CD14-positive monocyte (primary cell): ENCODE data around the gene EIPR1. TPM values are rescaled to one million over a fixed set of nuclear protein-coding genes. Genes with fewer than 3 reads are reported as not detected.
A peak's percentile ranks its signal among the peaks of the same experiment; 100 is the strongest.

ENCODE experiments used
- DNase-seq, 3 donors: peaks; one replicate each; pipeline ENCODE4 v3.0.0-alpha.2; 2011 to 2022
- H2AFZ ChIP-seq: 2 replicates; pipeline ENCODE4 v1.6.0; 2012; ENCODE audit warnings: mild to moderate bottlenecking, low read depth, low read length, inconsistent platforms; ENCODE audit not compliant: insufficient read depth, poor library complexity, severe bottlenecking
- H3K27ac ChIP-seq, 2 donors: 1 replicate in 1 of 2; 2 replicates in 1 of 2; pipeline ENCODE4 v1.5.1; 2012 to 2013; ENCODE audit warnings: low read length in 2 of 2, control low read depth in 1 of 2, inconsistent platforms in 1 of 2, low read depth in 1 of 2, mild to moderate bottlenecking in 1 of 2
- H3K27me3 ChIP-seq, 2 donors: one replicate each; pipeline versions ENCODE4 v1.6.0 to v1.6.1; 2011 to 2013; ENCODE audit warnings: low read length in 2 of 2; ENCODE audit not compliant: control insufficient read depth in 2 of 2, insufficient read depth in 2 of 2
- H3K36me3 ChIP-seq, 2 donors: replicated peaks in 1 of 2; 1 replicate in 1 of 2; 2 replicates in 1 of 2; pipeline versions ENCODE4 v1.5.1 to v1.6.1; 2012 to 2013; ENCODE audit warnings: low read length in 2 of 2, control low read depth in 1 of 2, inconsistent platforms in 1 of 2, mild to moderate bottlenecking in 1 of 2; ENCODE audit not compliant: insufficient read depth in 2 of 2, control insufficient read depth in 1 of 2
- H3K4me1 ChIP-seq, 2 donors: 1 replicate in 1 of 2; 2 replicates in 1 of 2; pipeline versions ENCODE4 v1.5.1 to v1.6.1; 2012 to 2013; ENCODE audit warnings: low read length in 2 of 2, control low read depth in 1 of 2, inconsistent platforms in 1 of 2, mild to moderate bottlenecking in 1 of 2, moderate library complexity in 1 of 2; ENCODE audit not compliant: insufficient read depth in 2 of 2, control insufficient read depth in 1 of 2
- H3K4me2 ChIP-seq: replicated peaks from 2 replicates; pipeline ENCODE3; 2012; ENCODE audit warnings: low read length, moderate library complexity, mild to moderate bottlenecking; ENCODE audit not compliant: poor library complexity, severe bottlenecking; ENCODE audit errors: extremely low read depth
- H3K4me3 ChIP-seq, 3 experiments: fragments of 200-600 bp in 1 of 3; sonication (generic) in 1 of 3; replicated peaks in 1 of 3; 1 replicate in 2 of 3; 2 replicates in 1 of 3; pipeline ENCODE4 v1.5.1; 2011 to 2013; ENCODE audit warnings: low read length in 3 of 3, mild to moderate bottlenecking in 3 of 3, control low read depth in 2 of 3, low read depth in 2 of 3, inconsistent platforms in 1 of 3, moderate library complexity in 1 of 3
- H3K79me2 ChIP-seq: 2 replicates; pipeline ENCODE4 v1.6.0; 2012; ENCODE audit warnings: mild to moderate bottlenecking, control low read depth, inconsistent platforms, low read length, moderate library complexity; ENCODE audit not compliant: insufficient read depth
- H3K9ac ChIP-seq: 2 replicates; pipeline ENCODE4 v1.6.0; 2017; ENCODE audit warnings: low read length, mild to moderate bottlenecking; ENCODE audit not compliant: insufficient read depth, poor library complexity, severe bottlenecking
- H3K9me3 ChIP-seq, 2 donors: replicated peaks in 1 of 2; 1 replicate in 1 of 2; 2 replicates in 1 of 2; pipeline versions ENCODE4 v1.5.1 to v1.6.1; 2012 to 2013; ENCODE audit warnings: low read length in 2 of 2, control low read depth in 1 of 2; ENCODE audit not compliant: control insufficient read depth in 1 of 2, insufficient read depth in 1 of 2
- H4K20me1 ChIP-seq: 2 replicates; pipeline ENCODE4 v1.6.0; 2012; ENCODE audit warnings: mild to moderate bottlenecking, low read length, control low read depth, moderate library complexity; ENCODE audit not compliant: insufficient read depth
- H3K27ac Mint-ChIP-seq, 7 donors: one replicate each; pipeline ENCODE4 v1.8.0; 2020; ENCODE audit warnings: mild to moderate bottlenecking in 7 of 7, mixed read lengths in 7 of 7, moderate library complexity in 6 of 7, inconsistent platforms in 2 of 7
- H3K27me3 Mint-ChIP-seq, 3 donors: one replicate each; pipeline ENCODE4 v1.8.0; 2021 to 2022; ENCODE audit warnings: low read depth in 3 of 3, mild to moderate bottlenecking in 3 of 3, mixed read lengths in 3 of 3, moderate library complexity in 3 of 3, inconsistent platforms in 1 of 3
- H3K36me3 Mint-ChIP-seq, 2 donors: one replicate each; pipeline ENCODE4 v1.8.0; 2020; ENCODE audit warnings: mixed read lengths in 2 of 2, inconsistent platforms in 1 of 2, mild to moderate bottlenecking in 1 of 2
- H3K4me1 Mint-ChIP-seq: one replicate; pipeline ENCODE4 v1.8.0; 2020; ENCODE audit warnings: mild to moderate bottlenecking, mixed read lengths
- H3K4me3 Mint-ChIP-seq, 2 donors: one replicate each; pipeline ENCODE4 v1.8.0; 2020; ENCODE audit warnings: mild to moderate bottlenecking in 2 of 2, mixed read lengths in 2 of 2, moderate library complexity in 1 of 2
- H3K9me3 Mint-ChIP-seq, 7 donors: one replicate each; pipeline ENCODE4 v1.8.0; 2020 to 2022; ENCODE audit warnings: mixed read lengths in 7 of 7, mild to moderate bottlenecking in 6 of 7, moderate library complexity in 6 of 7, inconsistent platforms in 2 of 7
- CTCF ChIP-seq: fragments of 200-600 bp; IDR thresholded peaks from one replicate; pipeline ENCODE4 v1.8.0; 2022; ENCODE audit warnings: antibody characterized with exemption, mild to moderate bottlenecking
- WGBS: methylation state at CpG from one replicate; pipeline ENCODE4 v1.1.5; 2013; ENCODE audit warnings: missing lambda C conversion rate; ENCODE audit not compliant: insufficient coverage; 5-methylcytosine and 5-hydroxymethylcytosine counted together
- intact Hi-C, 2 donors: fragments of 100-400 bp; cut with micrococcal nuclease; formaldehyde crosslinking; loops; one replicate each; pipeline versions ENCODE4 v1.15.0 to v1.15.1; 2023
- polyA plus RNA-seq, 3 donors: library from polyadenylated mRNA; depleted of rRNA in 1 of 3; unstranded in 2 of 3; stranded (reverse) in 1 of 3; fragments of 300-500 nt in 2 of 3; fragments of >200 nt in 1 of 3; fragmentation: Illumina TruSeq in 2 of 3; gene quantifications; 1 replicate in 2 of 3; 2 replicates in 1 of 3; pipeline ENCODE4 v1.2.3, GENCODE V29; 2012 to 2021

The EIPR1 gene
- polyA plus RNA-seq, 3 donors = 19.0 to 22.4 (median 20.8) TPM

- DNase-seq = no peak
- 84% methylated on average over 10 of the region's 15 CpGs for WGBS
- no peak overlapping the region for H3K27ac Mint-ChIP-seq
These were observed 228.0 kb downstream of the EIPR1 start for GRCh38 chr2:3149441-3150217.

GRCh38 chr2:3148716-3149115 lies 228.9 kb downstream of the EIPR1 start:
- peak overlapping the region in 2 of 7 donors; percentile 11 to 54 for H3K27ac Mint-ChIP-seq
- no peaks in the 10 kb centered on the region for H3K27me3 ChIP-seq
- no peak for TF ChIP-seq CTCF
- H3K9ac ChIP-seq = no peak overlapping the region
- no peak for DNase-seq
- peaks cover 0 to 9% of the 10 kb centered on the region in 2 donors for H3K9me3 ChIP-seq
- no peak overlapping the region for H2AFZ ChIP-seq
- H4K20me1 ChIP-seq = no peaks in the 10 kb centered on the region
- intact Hi-C loops = no loop called here
- no peak overlapping the region for H3K4me3 ChIP-seq
- H3K4me1 ChIP-seq = no peaks in the 10 kb centered on the region
- H3K27ac ChIP-seq = no peak overlapping the region
- no peaks in the 10 kb centered on the region for H3K27me3 Mint-ChIP-seq
- H3K9me3 Mint-ChIP-seq = peaks cover 0 to 13% (median 4%) of the 10 kb centered on the region in 7 donors
- no peak overlapping the region for H3K4me3 Mint-ChIP-seq
- peaks cover 0 to 4% of the 10 kb centered on the region in 2 donors for H3K36me3 Mint-ChIP-seq
- H3K4me1 Mint-ChIP-seq = no peaks in the 10 kb centered on the region
- H3K4me2 ChIP-seq = no peak overlapping the region
- H3K79me2 ChIP-seq = no peaks in the 10 kb centered on the region
- H3K36me3 ChIP-seq = no peaks in the 10 kb centered on the region
- WGBS = 87% methylated on average over 10 of the region's 17 CpGs

More at GRCh38 chr2:3149441-3150217, 228.0 kb downstream of the EIPR1 start:
- Histone ChIP-seq H3K4me3 (no peak overlapping the region), H3K27ac (no peak overlapping the region), H2AFZ (no peak overlapping the region), H3K9ac (no peak overlapping the region), H3K79me2 (no peaks in the 10 kb centered on the region), H3K4me1 (no peaks in the 10 kb centered on the region), H3K27me3 (no peaks in the 10 kb centered on the region), H4K20me1 (no peaks in the 10 kb centered on the region), H3K36me3 (no peaks in the 10 kb centered on the region), H3K9me3 (peaks cover 0 to 9% of the 10 kb centered on the region in 2 donors), H3K4me2 (no peak overlapping the region)
- peaks cover 0 to 1% (median 0%) of the 10 kb centered on the region in 3 donors for H3K27me3 Mint-ChIP-seq
- no peak for TF ChIP-seq CTCF
- H3K9me3 Mint-ChIP-seq = peaks cover 2 to 13% (median 6%) of the 10 kb centered on the region in 7 donors
- H3K4me3 Mint-ChIP-seq = no peak overlapping the region
- intact Hi-C loops = no loop called here
- H3K4me1 Mint-ChIP-seq = peaks cover 2% of the 10 kb centered on the region
- peaks cover 0 to 4% of the 10 kb centered on the region in 2 donors for H3K36me3 Mint-ChIP-seq
